K562 (cell line): ENCODE results near the gene ASCC1. TPM values are rescaled to one million over a fixed set of nuclear protein-coding genes. Genes with fewer than 3 reads are reported as not detected.

Source experiments
- CCNT2 ChIP-seq: IDR thresholded peaks from 2 replicates; pipeline ENCODE4 v1.6.1; 2011; ENCODE audit warnings: borderline replicate concordance, low read depth, mild to moderate bottlenecking, moderate library complexity, mixed read lengths, low read length; ENCODE audit not compliant: insufficient read length; ENCODE audit errors: extremely low read depth
- CREM ChIP-seq: IDR thresholded peaks from 2 replicates; pipeline ENCODE4 v1.6.1; 2014; ENCODE audit warnings: antibody characterized with exemption, low read depth
- GATAD2A ChIP-seq: fragments of 450-650 bp; IDR thresholded peaks from 2 replicates; pipeline ENCODE4 v1.6.1; 2017
- JUN ChIP-seq, 2 experiments: sonication (generic) in 1 of 2; formaldehyde crosslinking in 1 of 2; IDR thresholded peaks; 2 replicates each; pipeline versions ENCODE4 v1.6.1 to v1.8.0; 2012 to 2022; ENCODE audit warnings: borderline replicate concordance in 2 of 2, mild to moderate bottlenecking in 2 of 2, improper control_type of control experiment in 1 of 2, low read depth in 1 of 2, low read length in 1 of 2, missing genetic modification reagents in 1 of 2
- LEF1 ChIP-seq: fragments of 450-650 bp; IDR thresholded peaks from 2 replicates; pipeline ENCODE4 v1.6.1; 2016; ENCODE audit warnings: mild to moderate bottlenecking
- RBM17 ChIP-seq: fragments of 200-400 bp; formaldehyde crosslinking; IDR thresholded peaks from 2 replicates; pipeline ENCODE4 v1.6.1; 2017; ENCODE audit warnings: low read depth, mild to moderate bottlenecking, low read length, borderline replicate concordance
- RNF2 ChIP-seq: sonication (generic); IDR thresholded peaks from 2 replicates; pipeline ENCODE4 v1.6.1; 2016
- SRSF1 ChIP-seq: fragments of 200-400 bp; formaldehyde crosslinking; IDR thresholded peaks from 2 replicates; pipeline ENCODE4 v1.6.1; 2017; ENCODE audit warnings: mild to moderate bottlenecking, low read depth, low read length, moderate library complexity
- TBL1XR1 ChIP-seq, 2 experiments: IDR thresholded peaks; 2 replicates each; pipeline ENCODE4 v1.6.1; 2012; ENCODE audit warnings: improper control_type of control experiment in 2 of 2, low read length in 2 of 2, mild to moderate bottlenecking in 1 of 2
- XRCC3 ChIP-seq: fragments of 450-650 bp; IDR thresholded peaks from 2 replicates; pipeline ENCODE4 v1.6.1; 2017; ENCODE audit warnings: mild to moderate bottlenecking, moderate library complexity
- ZKSCAN1 ChIP-seq: fragments of 150-350 bp; IDR thresholded peaks from 2 replicates; pipeline ENCODE4 v1.6.1; 2016; ENCODE audit warnings: low read depth, low read length
- ZNF24 ChIP-seq: fragments of 450-650 bp; IDR thresholded peaks from 2 replicates; pipeline ENCODE4 v1.6.1; 2016
- ZZZ3 ChIP-seq: fragments of 450-650 bp; IDR thresholded peaks from 2 replicates; pipeline ENCODE4 v1.6.1; 2016; ENCODE audit warnings: antibody characterized with exemption, mild to moderate bottlenecking, moderate library complexity
- polyA plus RNA-seq, 8 experiments: library from polyadenylated mRNA; depleted of rRNA in 4 of 8; stranded (reverse) in 5 of 8; unstranded in 3 of 8; fragments of >200 nt; fragmentation: Nextera tagmentation in 2 of 8; fragmentation: Illumina TruSeq in 1 of 8; extraction: Ambion mirVana in 2 of 8; extraction: Trizol in 1 of 8; gene quantifications; 2 replicates each; pipeline versions ENCODE4 v1.2.1 to v1.2.3, GENCODE V29; 2011 to 2014; ENCODE audit warnings: inconsistent platforms in 1 of 8, missing spikeins in 1 of 8
- total RNA-seq, 7 experiments: library from RNA; depleted of rRNA in 6 of 7; stranded (reverse); fragments of >200 nt in 6 of 7; fragmentation: Illumina TruSeq in 2 of 7; extraction: Trizol in 2 of 7; gene quantifications; 2 replicates each; pipeline versions ENCODE4 v1.2.1 to v1.2.3, GENCODE V29; 2011 to 2021; ENCODE audit warnings: low replicate concordance in 1 of 7
- TF ChIP-seq, protein P1 (sequence below): sonication (generic); formaldehyde crosslinking; IDR thresholded peaks from 2 replicates; pipeline ENCODE4 v1.5.0; 2020; ENCODE audit warnings: missing genetic modification reagents
- TF ChIP-seq, protein P2 (sequence below): sonication (generic); formaldehyde crosslinking; IDR thresholded peaks from 2 replicates; pipeline ENCODE4 v1.8.0; 2022; ENCODE audit warnings: missing genetic modification reagents, mild to moderate bottlenecking, borderline replicate concordance
- TF ChIP-seq, protein P3 (sequence below): fragments of 250-450 bp; sonication (Bioruptor Pico); IDR thresholded peaks from 2 replicates; pipeline ENCODE4 v1.5.0; 2021
- TF ChIP-seq, protein P4 (sequence below): fragments of 450-650 bp; IDR thresholded peaks from 2 replicates; pipeline ENCODE4 v1.6.1; 2014; ENCODE audit warnings: low read depth, mild to moderate bottlenecking, moderate library complexity, borderline replicate concordance
- TF ChIP-seq, protein P5 (sequence below): fragments of 250-450 bp; sonication (Bioruptor Pico); IDR thresholded peaks from 2 replicates; pipeline ENCODE4 v1.5.0; 2021; ENCODE audit warnings: mild to moderate bottlenecking, moderate library complexity

ASCC1 gene
- total and polyA plus RNA-seq, 9 of the 15 experiments (the other 6 are each of a cell fraction or from before 2014, with no cell fraction given), result 31.7 to 73.3 (median 52.8) TPM

DNA sequence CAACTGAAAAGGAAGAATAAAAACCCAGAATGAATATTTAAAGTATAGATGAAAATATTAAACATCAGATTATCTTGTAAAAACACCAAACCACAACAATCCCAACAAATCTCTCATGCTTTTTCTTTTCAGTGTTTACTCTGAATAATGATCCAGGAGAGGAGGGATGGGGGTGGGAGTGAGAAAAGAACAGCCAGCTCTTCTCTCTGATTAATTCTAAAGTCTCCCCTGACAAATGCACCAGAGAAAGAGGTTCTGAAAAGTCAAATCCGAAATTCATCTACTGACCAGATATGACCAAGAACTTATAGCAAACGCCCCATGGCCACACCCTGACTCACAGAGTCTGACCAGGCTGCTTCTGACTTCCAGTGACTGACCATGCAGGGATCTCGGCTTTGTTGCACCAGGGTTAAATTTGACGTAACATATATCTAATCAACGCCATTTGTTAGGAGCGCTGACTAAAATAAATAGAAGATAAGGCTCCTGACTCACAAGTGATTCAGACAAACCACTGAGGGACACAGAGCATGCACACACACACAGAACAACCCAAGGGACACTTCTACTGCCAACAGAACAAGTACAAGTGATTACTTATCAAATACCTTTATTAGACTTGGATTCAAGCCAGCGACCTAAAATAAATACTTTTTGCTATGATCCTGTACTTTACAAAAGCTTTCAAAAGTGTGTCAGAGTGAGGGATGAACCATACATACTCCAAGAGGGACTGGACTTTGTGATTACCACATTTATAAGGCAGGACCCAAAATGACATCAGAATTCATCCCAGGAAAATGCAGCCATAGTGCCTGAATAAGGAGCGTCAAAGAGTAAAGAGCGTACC lies 118.4 kb downstream of the ASCC1 start (continued):
- TF ChIP-seq TBL1XR1 (IDR thresholded peaks at IDR 0.05; ENCODE audit: low read length in 2 of 2) (peak in 1 of 2 experiments; percentile 41; a peak in 2 of 4 replicates), JUN (IDR thresholded peaks at IDR 0.05; ENCODE audit: borderline replicate concordance, low read depth, low read length) (peak; percentile 95), JUN (CRISPR knock-in tag; IDR thresholded peaks at IDR 0.05; ENCODE audit: borderline replicate concordance) (no peak), LEF1 (peak; percentile 62; the same call in 1 of the 2 replicates), CCNT2 (peak; percentile 32), RBM17 (no peak), ZNF24 (no peak), ZZZ3 (no peak), ZKSCAN1 (no peak), SRSF1 (no peak), GATAD2A (no peak), XRCC3 (no peak), CREM (peak; percentile 93), RNF2 (no peak)
- TF ChIP-seq, protein P1, sequence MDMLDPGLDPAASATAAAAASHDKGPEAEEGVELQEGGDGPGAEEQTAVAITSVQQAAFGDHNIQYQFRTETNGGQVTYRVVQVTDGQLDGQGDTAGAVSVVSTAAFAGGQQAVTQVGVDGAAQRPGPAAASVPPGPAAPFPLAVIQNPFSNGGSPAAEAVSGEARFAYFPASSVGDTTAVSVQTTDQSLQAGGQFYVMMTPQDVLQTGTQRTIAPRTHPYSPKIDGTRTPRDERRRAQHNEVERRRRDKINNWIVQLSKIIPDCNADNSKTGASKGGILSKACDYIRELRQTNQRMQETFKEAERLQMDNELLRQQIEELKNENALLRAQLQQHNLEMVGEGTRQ (CRISPR knock-in tag), result no peak
- TF ChIP-seq, protein P2, sequence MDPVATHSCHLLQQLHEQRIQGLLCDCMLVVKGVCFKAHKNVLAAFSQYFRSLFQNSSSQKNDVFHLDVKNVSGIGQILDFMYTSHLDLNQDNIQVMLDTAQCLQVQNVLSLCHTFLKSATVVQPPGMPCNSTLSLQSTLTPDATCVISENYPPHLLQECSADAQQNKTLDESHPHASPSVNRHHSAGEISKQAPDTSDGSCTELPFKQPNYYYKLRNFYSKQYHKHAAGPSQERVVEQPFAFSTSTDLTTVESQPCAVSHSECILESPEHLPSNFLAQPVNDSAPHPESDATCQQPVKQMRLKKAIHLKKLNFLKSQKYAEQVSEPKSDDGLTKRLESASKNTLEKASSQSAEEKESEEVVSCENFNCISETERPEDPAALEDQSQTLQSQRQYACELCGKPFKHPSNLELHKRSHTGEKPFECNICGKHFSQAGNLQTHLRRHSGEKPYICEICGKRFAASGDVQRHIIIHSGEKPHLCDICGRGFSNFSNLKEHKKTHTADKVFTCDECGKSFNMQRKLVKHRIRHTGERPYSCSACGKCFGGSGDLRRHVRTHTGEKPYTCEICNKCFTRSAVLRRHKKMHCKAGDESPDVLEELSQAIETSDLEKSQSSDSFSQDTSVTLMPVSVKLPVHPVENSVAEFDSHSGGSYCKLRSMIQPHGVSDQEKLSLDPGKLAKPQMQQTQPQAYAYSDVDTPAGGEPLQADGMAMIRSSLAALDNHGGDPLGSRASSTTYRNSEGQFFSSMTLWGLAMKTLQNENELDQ (CRISPR knock-in tag), result 0 out of 2 replicates have a peak, but pooled peaks have one; percentile 18
- TF ChIP-seq, protein P3, sequence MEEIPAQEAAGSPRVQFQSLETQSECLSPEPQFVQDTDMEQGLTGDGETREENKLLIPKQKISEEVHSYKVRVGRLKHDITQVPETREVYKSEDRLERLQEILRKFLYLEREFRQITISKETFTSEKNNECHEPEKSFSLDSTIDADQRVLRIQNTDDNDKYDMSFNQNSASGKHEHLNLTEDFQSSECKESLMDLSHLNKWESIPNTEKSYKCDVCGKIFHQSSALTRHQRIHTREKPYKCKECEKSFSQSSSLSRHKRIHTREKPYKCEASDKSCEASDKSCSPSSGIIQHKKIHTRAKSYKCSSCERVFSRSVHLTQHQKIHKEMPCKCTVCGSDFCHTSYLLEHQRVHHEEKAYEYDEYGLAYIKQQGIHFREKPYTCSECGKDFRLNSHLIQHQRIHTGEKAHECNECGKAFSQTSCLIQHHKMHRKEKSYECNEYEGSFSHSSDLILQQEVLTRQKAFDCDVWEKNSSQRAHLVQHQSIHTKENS, result no peak
- TF ChIP-seq, protein P4, sequence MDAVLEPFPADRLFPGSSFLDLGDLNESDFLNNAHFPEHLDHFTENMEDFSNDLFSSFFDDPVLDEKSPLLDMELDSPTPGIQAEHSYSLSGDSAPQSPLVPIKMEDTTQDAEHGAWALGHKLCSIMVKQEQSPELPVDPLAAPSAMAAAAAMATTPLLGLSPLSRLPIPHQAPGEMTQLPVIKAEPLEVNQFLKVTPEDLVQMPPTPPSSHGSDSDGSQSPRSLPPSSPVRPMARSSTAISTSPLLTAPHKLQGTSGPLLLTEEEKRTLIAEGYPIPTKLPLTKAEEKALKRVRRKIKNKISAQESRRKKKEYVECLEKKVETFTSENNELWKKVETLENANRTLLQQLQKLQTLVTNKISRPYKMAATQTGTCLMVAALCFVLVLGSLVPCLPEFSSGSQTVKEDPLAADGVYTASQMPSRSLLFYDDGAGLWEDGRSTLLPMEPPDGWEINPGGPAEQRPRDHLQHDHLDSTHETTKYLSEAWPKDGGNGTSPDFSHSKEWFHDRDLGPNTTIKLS, result no peak
- TF ChIP-seq, protein P5, sequence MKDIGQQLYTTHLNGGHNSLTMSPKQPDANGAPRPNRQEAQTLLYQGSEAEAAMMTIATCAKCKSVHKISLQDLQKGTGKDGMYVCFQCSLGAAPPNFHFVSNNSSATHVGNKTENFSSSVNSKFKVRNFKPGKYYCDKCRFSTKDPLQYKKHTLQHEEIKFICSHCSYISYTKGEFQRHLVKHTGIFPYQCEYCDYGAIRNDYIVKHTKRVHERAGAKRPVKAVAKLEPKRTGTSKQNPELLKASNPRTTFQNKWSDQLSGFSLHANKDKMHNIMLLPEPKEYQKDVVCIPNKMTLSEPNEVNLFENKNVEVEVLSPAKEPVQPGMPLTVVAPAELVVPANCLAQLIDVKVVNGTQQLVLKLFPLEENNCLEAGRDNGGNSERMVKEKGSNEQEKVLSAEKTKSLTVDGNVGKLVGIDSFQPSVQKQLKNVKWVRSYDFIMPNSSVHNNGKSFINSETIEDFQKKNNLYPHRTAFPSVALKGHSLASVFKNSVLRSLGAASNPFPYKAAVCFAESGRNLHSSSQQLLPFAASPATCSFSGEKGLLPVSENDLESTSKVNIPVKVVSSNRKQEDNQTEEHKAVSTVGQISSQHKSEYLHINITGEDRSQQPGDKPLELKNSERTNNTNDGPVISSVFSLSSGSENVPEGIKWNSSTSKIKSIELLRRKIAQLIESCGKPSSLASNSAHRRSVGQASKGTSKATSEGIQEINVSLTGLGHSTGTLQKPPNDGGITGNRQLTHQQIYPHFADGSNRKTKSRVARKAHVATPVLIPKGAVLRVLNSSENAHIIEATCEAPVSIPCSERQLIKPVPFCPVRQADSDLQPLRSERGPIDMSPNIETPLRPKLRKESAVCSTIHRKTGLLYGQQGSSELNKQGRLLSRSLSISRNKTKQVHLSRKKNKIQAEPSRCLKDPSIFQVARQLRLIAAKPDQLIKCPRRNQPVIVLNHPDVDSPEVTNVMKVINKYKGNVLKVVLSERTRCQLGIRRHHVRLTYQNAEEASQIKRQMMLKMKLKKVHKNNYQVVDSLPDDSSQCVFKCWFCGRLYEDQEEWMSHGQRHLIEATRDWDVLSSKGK (CRISPR knock-in tag), result no peak
